Activated gamma-delta T cell treated with Interleukin-2 at 50 U/mL for 16 hours (primary cell): ENCODE measurements around the gene ID4.

Experiments used
- DNase-seq: peaks from one replicate; pipeline ENCODE4 v3.0.0-alpha.2; 2020

The ID4 gene, protein sequence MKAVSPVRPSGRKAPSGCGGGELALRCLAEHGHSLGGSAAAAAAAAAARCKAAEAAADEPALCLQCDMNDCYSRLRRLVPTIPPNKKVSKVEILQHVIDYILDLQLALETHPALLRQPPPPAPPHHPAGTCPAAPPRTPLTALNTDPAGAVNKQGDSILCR

DNA sequence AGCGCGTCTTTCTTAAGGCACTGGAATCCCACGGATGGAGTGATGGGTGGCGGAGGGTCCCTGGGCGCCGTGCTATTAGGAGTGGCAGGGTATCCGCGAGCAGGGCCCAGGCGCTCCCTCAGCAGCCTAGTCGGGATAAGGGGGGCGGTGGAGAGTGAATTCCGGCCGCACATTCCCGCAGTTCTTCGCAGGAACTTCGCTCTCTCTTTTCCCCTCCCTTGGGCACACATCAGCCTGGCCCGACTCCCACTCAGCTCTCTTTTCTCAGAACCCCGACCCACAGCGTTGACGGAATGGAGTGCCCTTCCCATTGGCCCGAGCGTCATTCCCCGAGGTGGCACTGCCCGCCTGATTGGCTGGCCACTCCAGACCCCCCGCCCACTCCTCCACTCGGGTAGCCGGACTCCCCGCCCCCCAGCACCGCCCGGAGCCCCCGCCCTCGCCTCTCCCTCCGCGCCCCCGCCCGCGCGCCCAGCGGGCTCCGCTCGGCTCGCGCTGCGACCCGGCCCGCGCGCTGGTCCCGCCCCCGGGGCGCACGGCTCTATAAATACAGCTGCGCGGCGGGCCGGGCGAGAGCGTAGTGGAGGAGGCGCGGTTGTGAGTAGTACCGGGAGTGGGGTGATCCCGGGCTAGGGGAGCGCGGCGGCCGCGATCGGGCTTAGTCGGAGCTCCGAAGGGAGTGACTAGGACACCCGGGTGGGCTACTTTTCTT lies at the start of gene ID4:
ID4 (plus strand) TSS at position 572 of the 712 bp plus-strand sequence. CDS start 385 bp downstream, outside the sequence.
- DNase-seq, result no peak

DNA sequence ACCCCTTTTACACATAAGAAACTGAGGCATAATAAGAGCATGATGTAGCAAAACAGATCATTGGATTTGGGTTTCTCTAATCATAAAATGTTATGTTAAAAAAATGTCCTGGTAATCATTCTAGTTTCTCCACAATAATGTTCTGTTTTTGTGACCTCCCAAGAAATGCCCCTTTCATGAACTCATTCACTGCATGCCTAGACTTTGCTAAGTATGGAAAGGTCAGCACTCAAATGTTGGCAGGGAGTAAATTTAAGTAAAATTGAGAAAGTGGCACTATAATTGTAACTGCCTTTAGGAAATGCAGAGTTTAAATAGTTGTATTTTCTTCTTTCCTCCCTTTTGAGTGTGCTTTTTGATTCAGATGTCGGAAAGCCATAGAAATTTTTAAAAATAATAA lies 48.5 kb upstream of the ID4 start:
- no peak for DNase-seq

DNA sequence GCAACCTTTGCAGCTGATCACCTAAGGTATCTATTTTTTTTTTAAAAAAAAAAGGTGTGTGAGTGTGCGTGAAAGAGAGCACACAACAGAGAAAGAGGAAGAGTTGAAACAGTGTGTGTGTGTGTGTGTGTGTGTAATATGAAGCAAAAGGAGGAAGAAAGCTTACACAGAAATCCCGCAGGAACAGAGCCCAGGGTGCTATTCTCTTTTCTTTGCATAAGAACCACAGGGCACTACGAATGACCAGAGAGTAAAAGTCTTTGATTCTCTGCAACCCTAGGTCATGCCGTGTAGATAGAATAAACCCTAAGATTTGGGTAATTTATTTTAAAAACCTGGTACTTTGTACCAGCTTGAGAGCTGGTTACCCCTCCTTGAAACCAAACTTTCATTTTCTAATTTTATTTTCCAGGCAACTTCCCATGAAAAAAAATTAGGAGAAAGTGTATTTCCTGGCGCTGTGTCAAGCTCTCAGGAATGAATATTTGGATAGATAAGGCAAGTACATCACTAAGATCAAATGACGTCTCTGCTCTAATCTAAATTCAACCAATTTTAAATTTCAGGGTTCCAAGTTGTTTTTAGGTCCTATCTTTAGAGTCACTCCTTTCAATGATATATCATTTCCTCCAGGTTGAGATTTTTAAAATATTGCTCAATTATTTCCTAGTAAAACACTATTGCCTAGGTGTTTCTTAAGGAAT lies 47.9 kb upstream of the ID4 start:
- no peak for DNase-seq

DNA sequence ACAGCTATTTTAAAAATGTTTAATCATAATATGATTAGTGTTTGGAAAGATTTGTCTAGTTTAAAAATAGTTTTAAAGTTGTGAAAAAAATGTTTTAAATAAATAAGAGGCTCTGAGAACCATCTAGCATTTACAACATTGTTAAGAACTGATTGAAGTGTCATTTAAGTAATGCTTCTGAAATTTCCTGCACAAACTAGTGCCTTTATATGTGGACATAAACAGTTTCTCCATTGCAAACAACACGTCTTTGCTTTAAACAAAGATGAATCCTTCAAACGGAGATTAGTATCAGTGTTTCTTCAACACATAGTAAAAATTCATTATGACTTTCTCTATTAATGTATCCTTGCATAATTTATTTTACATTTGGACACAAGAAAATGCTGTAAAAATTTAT lies 45.9 kb upstream of the ID4 start:
- no peak for DNase-seq

DNA sequence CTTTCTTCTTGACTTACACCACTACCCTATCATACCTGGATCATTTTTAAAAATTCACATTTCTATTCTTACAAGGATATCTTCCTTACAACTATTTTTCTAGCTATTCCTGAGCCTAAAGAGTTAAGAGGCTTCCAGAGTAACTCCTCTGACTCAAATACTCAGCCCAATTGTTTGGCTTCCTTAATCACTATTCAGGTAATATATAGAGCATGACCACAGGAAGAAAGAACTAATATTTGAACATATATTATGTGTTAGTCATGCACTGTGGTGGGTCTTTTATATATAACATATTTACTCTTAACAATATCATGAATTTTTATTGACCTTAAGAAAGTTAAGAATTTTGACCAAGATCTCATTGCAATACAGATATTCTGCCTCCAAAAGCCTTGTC lies 42.0 kb upstream of the ID4 start:
- DNase-seq, result no peak

DNA sequence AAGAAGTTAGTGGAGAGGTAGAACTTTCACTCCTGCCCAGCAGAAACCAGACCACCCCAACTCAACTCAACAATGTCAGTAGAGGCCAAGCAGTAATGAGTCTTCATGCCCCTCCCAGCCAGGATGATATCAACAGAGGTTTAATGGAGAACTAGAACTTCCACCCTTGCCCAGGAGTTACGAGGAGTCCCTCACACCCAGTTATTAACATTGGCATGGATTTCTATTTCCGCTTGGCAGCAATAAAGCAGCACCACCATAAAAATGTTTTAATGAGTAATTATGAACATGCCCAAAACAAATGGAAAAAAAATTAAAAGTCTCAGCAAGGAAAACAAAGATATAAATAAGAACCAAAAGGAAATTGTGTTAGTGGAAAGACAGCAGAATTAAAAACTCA lies 40.7 kb upstream of the ID4 start:
- DNase-seq, result no peak

DNA sequence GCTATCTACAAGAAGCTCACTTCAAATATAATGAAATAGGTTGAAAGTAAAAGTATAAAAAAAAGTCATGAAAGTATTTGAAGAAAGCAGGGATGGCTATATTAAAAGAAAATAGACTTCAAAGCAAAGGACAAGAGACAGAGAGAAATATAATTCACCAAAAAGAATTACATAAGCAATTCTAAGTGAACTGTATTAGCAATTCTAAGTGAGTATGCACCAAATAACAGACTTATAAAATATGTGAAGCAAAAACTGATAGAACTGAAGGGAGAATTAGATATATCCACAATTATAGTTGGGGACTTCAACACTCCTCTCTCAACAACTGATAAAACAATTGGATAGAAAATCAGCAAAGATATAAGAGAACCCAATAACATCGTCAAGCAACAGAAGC lies 38.8 kb upstream of the ID4 start:
- DNase-seq, result no peak

DNA sequence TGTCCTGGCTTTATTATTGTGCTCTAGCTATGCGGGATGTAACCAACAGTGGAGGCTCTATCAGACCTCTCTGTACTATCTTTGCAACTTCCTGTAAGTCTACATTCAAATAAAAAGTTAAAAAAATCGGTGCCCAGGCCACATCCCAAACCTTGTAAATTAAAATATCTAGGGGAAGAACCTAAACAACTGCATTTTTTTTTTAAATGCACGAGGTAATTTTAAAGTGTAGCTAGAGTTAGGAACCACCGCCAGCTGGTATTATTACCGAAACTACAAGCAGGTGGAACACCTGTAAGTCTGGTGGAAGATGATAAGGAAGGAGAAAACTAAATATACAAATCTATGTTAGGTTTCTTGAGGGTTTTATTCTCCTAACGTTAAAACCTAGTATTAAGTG lies 34.5 kb upstream of the ID4 start:
- DNase-seq, result no peak

DNA sequence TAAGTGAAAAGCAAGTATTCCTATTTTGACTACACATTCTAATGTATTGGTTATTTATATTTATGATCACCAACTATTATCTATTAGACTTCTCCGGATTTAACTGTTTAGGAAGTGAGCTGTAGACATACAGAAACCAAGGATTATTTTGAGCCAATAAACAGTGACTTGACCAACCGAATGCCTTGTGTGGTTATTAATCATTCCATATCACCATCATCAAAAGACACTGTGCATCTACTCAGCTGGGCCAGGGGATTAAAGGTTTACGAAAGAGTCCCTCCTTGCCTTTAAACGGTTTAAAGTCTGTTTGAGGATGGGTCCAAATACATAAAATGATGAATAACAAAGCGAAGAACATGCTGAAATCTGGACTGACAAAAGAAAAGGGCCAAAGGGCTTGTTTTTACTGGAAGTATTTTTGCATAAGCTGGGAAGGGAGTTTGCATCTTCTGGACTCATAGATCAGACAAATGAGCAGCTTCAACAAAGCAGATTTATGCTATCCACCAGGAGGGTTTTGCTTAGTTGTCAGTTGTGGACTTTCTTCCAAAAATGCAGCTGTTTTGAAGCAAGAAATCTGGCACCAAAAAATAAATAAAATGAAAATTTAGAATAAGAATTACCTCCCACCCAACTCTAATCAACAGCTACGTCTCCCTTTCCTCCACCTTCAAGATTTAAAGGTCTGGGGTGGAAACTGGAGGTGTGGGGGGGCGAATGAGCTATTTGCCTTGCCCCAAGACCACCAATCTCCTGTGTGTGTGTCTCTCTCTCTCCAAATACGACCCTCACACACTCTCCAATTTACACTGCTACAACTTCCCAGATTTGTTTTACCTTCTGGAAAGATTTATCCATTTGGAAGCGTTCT lies 33.6 kb upstream of the ID4 start:
- DNase-seq, result no peak

DNA sequence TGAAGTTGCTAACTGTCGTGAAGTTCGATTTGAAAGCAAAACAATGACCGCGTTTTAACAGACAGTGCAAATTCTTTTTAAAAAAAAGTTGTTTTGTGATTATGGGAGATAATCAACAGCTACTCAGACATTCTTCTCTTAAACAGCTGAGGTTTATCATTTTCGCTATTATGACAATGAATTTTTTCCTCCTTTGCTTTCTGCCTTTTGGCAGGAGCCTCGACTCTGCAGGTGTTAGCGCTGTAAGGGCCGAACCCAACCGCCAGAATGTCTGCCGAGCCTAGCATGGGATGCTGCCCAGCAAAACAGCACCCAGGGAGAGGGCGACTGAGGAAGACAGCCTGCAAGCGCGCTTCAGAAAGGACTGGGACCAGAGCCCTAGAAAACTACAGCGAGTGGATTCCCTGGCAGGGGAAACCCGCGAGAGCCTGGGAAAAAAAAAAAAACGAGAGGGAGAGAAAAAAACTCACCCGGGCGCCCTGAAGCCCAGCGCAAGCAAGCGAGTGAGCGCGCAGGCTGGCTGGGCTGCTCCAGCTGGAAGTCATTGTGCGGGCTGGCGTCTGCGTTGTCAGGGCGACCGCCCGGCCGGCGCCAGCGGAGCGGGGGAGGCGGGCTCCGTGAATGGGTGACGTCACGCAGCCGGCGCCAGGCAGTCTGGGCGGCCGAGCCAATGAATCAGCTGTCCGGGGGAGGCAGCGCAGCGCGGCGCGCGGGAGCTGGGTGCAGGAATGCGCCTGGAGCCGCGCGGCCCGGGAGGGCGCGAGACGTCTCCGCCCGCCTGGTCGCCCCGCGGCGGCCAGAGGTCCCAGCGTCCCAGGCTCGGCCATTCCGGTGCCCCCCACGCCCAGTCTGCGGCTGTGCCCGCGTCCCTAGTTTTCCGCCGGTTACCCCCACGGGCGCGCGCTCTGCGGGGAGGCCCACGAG lies 32.7 kb upstream of the ID4 start:
- no peak for DNase-seq

DNA sequence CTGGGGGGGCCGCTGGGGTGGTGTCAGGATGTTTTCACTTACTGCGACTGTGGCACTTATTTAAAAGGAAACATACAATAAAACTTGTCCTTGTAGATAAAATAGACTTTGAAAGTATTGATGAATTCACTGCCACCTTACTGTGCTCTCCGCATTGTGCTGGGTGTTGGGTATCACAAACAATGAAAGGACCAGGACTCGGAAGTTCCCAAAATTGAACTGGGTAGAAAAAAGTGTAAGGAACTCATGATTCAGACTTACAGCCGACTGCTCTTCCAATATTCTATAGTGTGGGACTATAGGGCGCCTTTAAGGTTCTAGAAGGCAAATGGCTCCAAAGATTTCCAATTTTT lies 32.1 kb upstream of the ID4 start:
- no peak for DNase-seq

DNA sequence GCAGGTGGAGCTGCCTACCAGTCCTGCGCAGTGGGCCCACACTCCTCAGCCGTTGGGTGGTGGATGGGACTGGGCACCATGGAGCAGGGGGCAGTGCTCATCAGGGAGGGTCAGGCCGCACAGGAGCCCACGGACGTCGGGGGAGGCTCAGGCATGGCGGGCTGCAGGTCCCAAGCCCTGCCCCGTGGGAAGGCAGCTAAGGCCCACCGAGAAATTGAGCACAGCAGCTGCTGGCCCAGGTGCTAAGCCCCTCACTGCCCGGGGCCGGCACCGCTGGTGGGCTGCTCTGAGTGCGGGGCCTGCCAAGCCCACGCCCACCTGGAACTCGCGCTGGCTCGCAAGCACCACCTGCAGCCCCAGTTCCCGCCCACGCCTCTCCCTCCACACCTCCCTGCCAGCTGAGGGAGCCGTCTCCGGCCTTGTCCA lies 30.2 kb upstream of the ID4 start:
- DNase-seq, result no peak

DNA sequence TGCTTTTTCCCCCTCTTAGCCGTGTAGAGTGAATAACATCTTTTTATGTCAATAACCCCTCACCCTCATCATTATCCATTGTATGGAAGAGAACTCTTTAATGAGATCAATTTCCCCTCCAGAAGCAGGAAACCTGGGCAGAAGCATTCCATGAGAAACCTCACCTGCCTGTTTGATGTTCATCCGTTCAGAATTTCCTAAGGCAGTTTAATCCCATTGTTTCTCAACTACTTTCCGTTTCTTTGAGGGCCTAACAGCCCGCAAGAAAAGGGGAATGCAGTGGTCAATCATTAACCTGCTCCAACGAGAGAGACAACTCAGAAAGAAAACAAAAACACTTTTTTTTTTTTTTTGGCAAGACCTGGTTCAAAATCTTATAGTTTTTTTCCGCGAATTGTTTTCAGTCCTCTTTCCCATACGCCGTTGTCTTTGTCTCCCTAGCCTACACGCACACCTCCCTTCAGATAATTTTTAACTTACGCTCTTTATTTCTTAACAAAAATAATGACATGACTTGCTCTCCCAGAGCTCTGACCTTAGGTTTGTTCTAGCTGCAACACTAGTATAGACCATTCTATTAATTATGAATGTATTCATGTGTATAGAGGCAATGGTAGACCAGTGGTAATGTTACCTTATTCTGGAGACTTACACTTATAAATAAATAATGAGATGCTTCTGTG lies 25.6 kb upstream of the ID4 start:
- DNase-seq, result no peak

DNA sequence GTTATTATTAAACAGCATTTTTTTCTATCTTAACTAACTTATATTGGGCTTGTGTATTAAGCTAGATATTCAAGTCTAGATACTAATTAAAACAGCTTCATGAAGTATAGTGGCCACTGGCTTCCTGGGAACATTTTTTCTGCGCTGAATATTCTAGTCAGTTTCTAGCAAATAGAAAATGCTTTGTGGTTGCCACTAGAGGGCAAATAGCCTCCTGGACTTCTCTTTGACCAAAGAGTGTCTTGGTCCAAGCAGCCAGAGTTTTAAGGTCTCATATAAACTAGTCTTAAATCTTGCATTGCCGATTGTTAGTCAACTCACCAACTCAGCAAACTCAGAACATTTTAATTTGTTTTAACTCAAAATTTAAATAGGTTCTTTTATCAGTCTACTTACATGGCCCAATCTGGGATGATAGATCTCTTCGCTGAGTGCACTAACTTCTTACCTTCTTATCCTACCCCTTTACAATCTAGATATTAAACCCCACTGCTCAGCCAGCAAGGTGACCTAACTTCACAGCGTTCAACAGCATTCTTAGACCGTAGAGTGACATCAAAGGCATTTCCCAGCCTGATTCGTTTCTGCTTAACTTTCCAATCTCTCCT lies 24.6 kb upstream of the ID4 start:
- no peak for DNase-seq

DNA sequence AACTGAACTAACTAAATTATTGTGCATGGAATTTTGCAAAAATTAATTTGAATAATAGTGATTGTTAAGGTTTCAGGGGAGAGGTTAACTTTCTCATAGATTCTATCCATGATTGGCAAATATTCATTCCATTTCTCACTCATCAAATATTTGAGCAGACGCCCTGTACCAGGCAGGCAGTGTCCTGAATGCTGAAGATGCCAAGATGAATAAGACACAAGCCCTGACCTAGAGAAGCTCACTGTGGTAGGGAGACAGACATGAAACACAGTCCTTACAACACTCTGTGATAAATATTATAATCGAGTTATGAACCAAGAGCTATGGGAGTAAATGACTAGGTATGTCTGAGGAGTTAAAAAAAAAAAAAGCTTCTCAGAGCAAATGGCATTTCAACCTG lies 18.4 kb upstream of the ID4 start:
- no peak for DNase-seq

DNA sequence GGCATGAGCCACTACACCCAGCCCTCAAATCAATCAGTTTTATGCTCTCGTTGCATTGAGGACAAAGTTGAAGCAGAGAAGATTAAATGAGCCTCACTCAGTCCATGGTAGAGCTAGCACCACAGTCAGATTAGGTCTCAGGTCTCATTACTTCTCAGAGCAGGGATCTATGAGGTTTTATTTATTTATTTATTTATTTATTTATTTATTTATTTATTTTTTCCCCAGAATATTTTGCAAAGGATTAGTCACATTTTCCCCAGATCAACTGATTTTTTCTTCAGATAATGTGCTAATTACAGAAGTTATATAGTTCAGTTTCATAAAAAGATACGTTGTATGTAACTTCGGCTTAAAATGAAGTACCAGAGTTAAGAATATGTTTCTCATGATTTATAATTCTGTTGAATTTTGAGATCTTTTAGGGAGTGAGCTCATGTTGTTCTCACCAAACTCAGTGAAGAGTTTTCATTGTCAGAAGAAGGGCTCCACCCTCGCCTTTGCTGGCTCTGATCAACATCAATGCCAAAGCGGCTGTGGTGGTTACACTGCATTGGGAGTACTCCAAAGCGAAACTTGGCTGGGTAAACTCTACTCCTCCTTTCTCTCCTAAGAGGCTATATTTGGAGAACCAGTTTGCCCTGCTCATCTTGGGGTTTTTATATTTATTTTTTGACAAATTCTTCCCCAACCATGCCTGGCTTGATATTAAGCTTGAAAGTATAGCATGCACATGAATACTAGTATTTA lies 12.9 kb upstream of the ID4 start:
- no peak for DNase-seq

DNA sequence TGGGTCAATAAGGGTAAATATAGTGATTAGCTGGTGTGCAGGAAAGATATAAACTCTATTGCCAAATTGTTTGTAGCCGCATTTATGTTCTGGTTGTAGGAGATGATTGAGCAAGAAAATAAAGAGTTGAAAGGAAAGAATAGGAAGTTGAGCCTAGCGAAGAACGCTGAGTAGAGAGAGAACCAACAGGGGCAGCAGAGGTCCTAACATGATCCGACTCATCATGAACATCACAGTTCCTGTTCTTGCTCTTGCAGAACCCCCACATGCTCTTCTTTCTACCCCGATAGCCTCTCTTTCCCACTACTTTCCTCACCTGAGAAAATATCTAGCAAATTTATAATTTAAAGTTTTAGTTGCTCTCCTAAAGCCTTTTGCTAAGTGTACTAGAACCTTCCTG lies 9.9 kb upstream of the ID4 start:
- DNase-seq, result no peak

DNA sequence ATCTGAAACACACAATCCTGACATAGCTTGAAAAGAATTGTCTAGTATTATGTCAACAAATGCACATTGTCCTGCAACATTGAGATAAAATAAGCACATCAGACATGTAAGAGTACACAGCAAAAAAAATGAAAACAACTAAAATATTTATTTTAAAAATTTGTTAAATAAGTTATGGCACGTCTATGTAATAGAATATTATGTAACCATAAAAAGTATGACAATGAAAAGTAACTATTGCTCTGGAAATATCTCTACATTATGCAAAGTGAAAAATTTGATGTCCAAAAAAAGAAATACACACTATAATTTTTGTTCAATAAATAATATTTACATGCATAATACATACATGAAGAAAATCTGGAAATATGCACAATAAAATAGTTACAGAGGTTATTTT lies 9.3 kb upstream of the ID4 start:
- DNase-seq, result no peak

DNA sequence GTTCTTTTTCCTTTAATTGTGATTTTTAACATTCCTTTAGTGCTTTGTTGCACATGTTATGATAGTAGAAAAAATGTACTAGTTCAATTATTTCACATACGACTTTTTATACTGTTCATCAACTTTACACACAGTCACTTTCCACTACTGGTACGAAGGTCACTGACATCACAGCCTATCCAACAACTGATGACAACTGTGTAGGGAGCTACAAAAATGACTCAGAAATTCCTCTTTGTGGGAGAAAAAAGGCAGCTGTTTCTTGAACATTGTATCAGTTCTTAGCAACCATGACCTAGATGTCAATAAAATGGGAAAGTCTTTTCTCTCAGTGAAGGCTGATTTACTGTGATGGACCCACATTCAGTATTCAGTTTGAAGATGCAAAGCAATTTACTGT lies 7.0 kb upstream of the ID4 start:
- DNase-seq, result no peak

DNA sequence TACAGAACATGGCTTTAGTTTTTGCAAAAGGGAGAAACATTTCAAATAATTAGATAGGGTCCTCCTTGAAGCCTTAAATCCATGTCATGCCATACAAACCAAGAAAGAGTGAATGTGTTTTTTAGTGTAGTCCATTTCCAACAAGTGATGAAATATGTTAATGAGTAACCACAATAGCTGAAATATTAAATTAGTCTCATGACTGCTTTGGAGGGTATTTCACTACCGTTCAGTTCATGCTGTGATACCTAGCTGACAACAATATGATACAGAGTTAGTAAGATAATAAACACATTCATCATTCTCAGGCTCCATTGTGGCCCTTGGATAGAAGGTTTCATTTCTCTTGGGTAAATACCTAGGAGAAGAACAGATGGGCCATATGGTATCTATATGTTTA lies 5.8 kb upstream of the ID4 start:
- DNase-seq, result no peak

DNA sequence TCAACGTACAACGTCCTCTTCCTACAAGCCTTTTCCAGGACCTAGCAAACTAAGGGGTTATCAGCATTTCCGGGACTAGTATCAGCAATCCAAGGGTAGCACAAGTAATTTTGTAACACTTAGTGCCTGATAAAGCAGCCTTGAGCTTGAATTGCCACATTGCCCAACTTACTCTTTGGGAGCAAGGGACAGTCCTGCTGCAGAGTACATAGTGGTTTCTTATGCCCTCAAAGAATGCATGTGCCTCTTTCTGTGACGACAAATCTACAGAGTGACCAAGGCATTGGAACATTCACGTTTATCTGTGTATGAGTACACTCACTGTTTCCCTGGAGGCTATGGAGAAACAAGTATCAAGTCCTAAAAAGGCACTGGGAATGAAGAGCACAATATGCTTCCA lies 3.2 kb upstream of the ID4 start:
- no peak for DNase-seq
